HG02973 (cell line): Measurements from ENCODE around the gene GPRIN2.
"Not testable (repeated sequence)": the region's sequence is repeated elsewhere in the genome, so short reads cannot be mapped to it uniquely, and the experiment has no call there.

Experiments used
- ATAC-seq: cut with Tn5 transposase; IDR thresholded peaks from one replicate; pipeline ENCODE4 v1.9.1; 2021; ENCODE audit warnings: moderate library complexity; ENCODE audit not compliant: unreplicated experiment

The GPRIN2 gene

DNA sequence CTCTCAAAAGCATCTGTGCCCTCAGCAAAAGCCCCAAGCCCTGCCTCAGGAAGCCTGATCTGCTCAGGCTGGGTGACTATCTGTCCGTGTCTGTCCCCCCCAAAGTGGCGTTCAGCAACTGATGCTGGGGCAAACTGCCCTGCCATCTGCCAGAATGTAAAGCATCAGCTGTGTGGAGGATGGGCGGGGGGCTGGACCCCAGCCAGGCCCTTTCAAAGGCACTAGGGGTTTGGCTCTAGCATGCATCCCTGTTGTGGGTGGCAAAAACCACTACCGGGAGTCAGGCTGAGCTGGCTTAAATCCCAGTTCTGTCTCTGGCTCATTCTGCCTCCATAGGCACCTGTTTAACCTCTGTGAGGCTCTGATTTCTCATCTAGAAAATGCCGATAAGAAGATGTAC lies 35.5 kb downstream of the GPRIN2 start:
- ATAC-seq: no peak

DNA sequence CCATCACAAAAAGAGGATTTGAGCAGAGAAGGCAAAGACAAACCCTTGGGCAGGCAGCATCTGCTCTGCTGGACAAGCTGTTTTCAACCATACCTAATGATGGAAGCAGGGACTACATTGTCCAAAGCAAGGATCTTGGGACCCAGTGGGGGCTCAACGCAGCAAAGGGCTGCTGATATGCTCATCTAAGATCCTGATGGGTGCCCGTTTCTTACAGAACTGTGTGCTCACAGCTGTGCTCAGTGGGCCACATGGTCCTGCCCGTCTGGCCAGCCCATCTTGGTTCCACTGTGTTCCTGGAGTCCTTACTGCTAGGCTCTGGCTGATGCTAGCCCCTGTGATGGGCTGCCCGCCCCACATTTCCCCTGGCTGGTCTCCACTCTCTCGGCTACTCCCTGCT lies 36.1 kb downstream of the GPRIN2 start:
- ATAC-seq: no peak

DNA sequence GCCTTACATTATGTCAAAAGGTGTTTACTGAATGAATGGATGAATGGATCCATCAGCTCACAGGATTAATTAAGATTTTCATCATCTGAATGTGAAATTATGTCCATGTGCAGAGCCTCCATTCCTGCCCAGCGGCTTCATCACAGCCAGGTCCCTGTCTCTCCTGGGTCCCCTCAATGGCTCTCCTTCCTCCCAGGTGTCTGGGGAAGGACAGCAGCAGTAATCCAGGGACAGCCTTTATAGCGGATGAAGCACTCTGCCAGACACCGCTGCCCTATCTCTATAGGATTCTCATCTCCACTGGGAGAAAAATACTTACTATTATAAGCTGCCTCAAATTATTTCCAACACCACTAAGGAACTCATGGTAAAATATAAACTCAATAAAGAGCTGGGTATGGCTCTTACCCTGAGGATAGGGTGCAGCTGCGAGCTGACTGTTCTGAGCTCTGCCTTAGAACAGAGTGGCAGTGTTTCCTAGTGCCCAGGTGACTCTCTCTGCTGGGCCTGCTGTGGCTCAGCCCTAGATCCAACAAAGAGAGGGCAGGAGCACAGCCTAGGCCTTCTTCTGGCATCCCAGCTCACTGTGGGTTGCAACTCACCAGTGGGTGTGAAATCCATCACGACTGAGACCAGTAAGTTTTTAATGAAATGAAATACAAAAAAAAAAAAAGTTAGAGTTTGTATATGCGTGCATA lies 38.3 kb downstream of the GPRIN2 start:
- no peak for ATAC-seq

DNA sequence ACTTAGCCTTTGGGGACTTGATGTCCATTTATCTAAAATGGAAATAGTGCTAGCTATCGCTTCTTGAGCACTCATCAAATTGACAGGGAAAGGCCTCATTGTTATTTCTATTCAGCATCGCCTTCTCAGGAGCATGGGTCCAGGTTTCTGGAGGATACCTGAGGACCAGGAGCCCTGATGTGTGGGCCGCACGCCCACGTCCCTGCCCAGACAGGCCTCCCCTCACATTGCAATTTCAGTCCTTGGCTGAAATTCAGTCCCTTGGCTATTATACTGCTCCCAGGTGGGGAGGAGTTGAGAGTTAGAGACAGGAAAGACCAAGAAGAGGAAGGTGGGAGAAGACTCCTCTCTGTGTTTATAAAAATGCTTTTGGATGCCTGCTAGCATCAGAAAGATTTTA lies 38.9 kb downstream of the GPRIN2 start:
- no peak for ATAC-seq

DNA sequence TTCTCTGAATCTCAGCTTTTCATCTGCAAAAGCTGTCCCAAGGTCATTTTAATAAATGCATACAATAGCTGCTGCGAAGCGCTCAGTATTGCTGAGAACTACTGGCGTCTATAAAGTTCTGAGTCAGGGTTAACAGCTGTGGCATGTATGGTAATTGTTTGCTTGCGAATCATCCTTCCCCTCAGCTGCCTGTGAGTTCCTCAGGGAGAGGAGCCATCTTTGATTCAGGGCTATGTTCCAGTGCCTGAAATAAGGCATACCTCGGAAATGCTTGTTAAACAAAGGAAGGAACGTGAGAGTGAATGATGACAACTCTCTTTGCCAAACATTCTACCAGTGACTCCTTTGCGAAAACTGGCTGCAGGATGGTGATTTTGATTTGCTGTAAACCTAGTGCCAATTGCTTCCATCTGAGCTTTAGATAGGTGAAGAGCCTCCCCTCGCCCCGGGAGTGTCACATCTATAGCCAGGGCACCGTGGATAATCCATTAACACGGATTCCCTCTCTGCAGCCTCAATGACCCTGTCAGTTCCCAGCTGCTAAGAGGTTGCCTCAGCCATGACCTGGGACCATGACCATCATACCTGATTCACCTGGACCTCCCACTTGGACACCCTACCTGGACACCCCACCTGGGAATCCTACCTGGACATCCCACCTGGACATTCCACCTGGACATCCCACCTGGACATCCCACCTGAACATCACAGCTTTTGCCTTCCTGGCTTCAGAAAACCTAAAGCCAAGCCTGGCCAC lies 39.6 kb downstream of the GPRIN2 start:
- ATAC-seq: no peak

DNA sequence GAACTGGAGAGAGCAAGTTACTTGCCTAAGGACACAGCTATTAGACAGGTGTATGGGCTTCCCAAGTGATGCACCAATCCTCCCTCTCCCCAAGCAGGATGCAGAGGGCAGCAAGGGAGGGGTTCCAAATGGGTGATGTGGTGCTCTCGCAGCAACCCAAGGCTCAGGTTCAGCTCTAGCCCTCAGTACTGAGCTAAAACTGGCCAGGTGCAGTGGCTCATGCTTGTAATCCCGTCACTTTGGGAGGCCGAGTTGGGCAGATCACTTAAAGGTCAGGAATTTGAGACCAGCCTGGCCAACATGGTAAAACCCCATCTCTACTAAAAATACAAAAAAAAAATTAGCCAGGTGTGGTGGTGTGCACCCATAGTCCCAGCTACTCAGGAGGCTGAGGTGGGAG lies 40.7 kb downstream of the GPRIN2 start:
- ATAC-seq: no peak

DNA sequence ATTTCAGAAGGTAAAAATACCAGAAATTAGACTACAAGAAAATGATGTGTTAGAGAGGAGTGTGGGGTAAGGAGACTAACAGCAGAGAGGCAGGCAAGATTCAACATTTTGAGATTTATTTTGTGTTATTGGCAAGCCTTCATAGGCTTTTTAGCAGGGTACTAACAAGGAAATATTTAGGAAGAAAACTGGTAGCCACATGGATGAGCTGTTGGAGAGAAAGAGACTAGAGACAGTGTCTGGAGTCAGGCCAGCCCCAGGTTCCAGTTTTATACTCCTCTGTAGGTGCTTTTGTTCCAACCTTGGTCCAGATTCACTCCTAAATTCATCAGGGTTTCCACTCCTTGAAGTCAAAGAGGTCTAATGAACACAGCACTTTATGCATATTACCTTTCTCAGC lies 41.1 kb downstream of the GPRIN2 start:
- ATAC-seq: no peak

DNA sequence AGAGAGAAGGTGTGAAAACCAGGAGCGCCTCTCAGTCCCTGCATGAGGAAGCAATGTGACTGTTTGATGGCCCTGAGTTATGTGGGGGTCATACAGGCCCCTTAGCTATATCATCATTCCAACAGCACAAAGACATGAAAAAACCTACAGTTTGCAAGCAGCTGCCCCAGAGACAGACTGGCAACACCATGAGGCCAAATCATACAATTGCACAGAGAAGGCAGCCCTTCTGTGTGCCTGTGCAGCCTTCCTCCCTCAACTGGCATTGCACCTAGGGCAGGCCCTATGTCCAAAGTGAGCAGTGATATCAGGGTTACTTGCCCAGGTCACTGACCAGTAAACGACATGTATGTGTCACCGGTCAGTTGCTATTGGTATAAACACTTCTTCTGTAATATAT lies 41.6 kb downstream of the GPRIN2 start:
- no peak for ATAC-seq

DNA sequence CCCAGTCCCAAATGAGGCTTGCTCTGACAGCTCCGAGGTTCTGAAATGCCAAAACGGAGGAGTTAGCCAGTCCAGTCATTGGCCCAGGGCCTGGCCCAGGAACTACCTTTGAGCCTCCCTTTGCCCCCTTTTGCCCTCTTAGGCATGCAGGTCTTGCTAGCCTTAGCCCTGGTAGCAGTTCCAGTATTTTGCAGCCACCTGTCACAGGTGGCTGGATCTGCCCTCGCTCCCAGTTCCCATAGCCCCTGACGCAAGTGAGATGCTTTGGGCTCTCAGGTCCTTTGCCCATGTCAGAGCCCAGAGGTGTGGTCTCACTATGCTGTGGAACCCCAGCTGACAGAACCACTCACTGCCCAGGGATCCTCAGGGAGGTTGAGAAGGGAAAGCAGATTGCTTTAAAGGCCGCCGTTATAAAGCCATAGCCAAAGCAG lies 42.0 kb downstream of the GPRIN2 start:
- ATAC-seq: no peak

DNA sequence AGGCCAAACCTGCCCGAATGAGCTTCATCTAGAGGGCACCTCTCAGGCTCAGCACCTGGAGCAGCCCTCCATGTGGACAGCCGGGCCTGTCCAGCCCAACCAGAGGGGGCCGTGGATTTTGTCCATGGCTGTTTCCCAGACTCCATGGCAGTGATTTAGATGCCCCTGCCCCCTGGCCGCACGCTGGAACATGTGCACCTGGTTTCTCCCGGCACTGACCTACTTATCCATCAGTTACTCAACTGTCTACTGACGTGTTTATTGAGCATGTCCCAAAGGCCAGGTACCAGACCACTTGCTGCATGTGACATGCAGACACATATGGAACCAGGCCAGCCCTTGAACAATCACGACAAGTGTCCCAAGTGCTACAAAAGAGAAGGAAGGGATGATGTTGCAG lies 43.1 kb downstream of the GPRIN2 start:
- not testable (repeated sequence) for ATAC-seq

DNA sequence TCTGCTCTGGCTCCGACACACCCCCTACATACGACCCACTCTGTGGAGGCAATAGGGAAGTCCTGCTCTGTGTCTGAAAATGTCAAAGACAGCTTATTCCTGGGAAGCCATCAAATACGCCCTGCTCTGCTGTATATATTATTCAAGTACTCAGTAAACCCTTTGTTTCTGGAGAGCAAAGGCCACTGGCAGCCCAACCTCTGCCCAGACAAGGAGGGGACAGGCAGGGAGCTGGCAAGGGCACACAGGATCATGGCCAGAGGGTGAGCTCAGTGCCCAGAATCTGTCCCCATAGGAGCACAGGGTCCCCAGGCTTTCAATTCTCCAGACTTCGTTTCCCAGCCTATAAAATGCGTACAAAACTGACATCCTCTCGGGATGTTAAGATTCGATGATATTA lies 43.7 kb downstream of the GPRIN2 start:
- ATAC-seq: not testable (repeated sequence)

DNA sequence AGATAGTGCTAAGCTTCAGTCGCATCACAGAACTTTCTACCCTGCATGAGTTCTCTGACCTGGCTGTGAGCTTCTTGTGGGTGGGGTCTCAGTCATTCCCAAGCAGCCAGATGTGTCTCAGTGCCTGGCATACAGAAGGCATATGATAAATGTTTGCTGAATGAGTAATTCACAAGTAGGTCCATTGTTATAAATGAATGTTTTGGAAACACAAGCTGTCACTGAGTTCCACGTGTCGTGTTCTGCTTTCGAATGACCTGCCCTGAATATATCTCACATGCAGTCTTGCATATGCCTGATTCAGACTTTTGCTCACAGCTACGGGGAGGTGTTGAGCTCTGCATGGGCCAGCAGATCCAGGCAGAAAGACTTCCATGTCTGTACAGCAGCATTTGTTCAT lies 44.5 kb downstream of the GPRIN2 start:
- not testable (repeated sequence) for ATAC-seq
